G401.6 (cell line): ENCODE measurements around the gene SLC16A2.
"Not testable (repeated sequence)": the region's sequence is repeated elsewhere in the genome, so short reads cannot be mapped to it uniquely, and the experiment has no call there.

Experiments used
- FAIRE-seq: peaks from 2 replicates; lab custom pipeline; 2012; peaks lifted over from hg19 to GRCh38; lab: Jason Lieb, UNC

The SLC16A2 gene

GRCh38 chrX:74446876-74447275, 25.6 kb downstream of the SLC16A2 start:
- no peak for FAIRE-seq

GRCh38 chrX:74448669-74449068, 27.4 kb downstream of the SLC16A2 start:
- no peak for FAIRE-seq

GRCh38 chrX:74449322-74449936, 28.1 kb downstream of the SLC16A2 start:
- no peak for FAIRE-seq

GRCh38 chrX:74449937-74450330, 28.6 kb downstream of the SLC16A2 start:
- no peak for FAIRE-seq

- no peak for FAIRE-seq
Observed at GRCh38 chrX:74450803-74451449, 29.6 kb downstream of the SLC16A2 start.

- no peak for FAIRE-seq
Observed at GRCh38 chrX:74451450-74452198, 30.3 kb downstream of the SLC16A2 start.

- no peak for FAIRE-seq
Observed at GRCh38 chrX:74452199-74452481, 30.8 kb downstream of the SLC16A2 start.

- FAIRE-seq, result no peak
Observed at GRCh38 chrX:74453178-74453577, 31.9 kb downstream of the SLC16A2 start.

GRCh38 chrX:74454233-74454632, 32.9 kb downstream of the SLC16A2 start:
- FAIRE-seq, result not testable (repeated sequence)

GRCh38 chrX:74458736-74459135, 37.4 kb downstream of the SLC16A2 start:
- FAIRE-seq, result no peak

- FAIRE-seq, result no peak
Observed at GRCh38 chrX:74461384-74461783, 40.1 kb downstream of the SLC16A2 start.

GRCh38 chrX:74464722-74465121, 43.4 kb downstream of the SLC16A2 start:
- FAIRE-seq, result no peak

- FAIRE-seq, result no peak
Observed at GRCh38 chrX:74465424-74465823, 44.1 kb downstream of the SLC16A2 start.

GRCh38 chrX:74467656-74468055, 46.4 kb downstream of the SLC16A2 start:
- no peak for FAIRE-seq

- not testable (repeated sequence) for FAIRE-seq
Observed at GRCh38 chrX:74473116-74473515, 51.8 kb downstream of the SLC16A2 start.

GRCh38 chrX:74490247-74490646, 69.0 kb downstream of the SLC16A2 start:
- no peak for FAIRE-seq

GRCh38 chrX:74492720-74493201, 71.5 kb downstream of the SLC16A2 start:
- no peak for FAIRE-seq

- no peak for FAIRE-seq
Observed at GRCh38 chrX:74493806-74494205, 72.5 kb downstream of the SLC16A2 start.

- FAIRE-seq, result no peak
Observed at GRCh38 chrX:74498924-74499323, 77.6 kb downstream of the SLC16A2 start.

GRCh38 chrX:74500067-74500466, 78.8 kb downstream of the SLC16A2 start:
- no peak for FAIRE-seq

GRCh38 chrX:74500555-74500954, 79.3 kb downstream of the SLC16A2 start:
- no peak for FAIRE-seq

GRCh38 chrX:74505437-74505836, 84.1 kb downstream of the SLC16A2 start:
- FAIRE-seq, result no peak

GRCh38 chrX:74506317-74507115, 85.2 kb downstream of the SLC16A2 start:
- no peak for FAIRE-seq
